Panc1 (cell line): Measurements from ENCODE around the gene GTF2A1L.
"Not testable (repeated sequence)": the region's sequence is repeated elsewhere in the genome, so short reads cannot be mapped to it uniquely, and the experiment has no call there.

Source experiments
- CTCF ChIP-seq: fragments of 450-650 bp; IDR thresholded peaks from 2 replicates; pipeline ENCODE4 v1.5.1; 2017; ENCODE audit warnings: mild to moderate bottlenecking
- REST ChIP-seq, 2 experiments: IDR thresholded peaks; 2 replicates each; pipeline ENCODE4 v1.6.1; 2011 to 2012; ENCODE audit warnings: low read depth in 2 of 2, control low read depth in 1 of 2, low read length in 1 of 2, mild to moderate bottlenecking in 1 of 2, moderate library complexity in 1 of 2; ENCODE audit not compliant: insufficient read depth in 1 of 2

- TF ChIP-seq REST (IDR thresholded peaks at IDR 0.05; ENCODE audit: insufficient read depth in 1 of 2, low read depth in 2 of 2, low read length in 1 of 2); CTCF: not testable (repeated sequence)
These were observed 3.1 kb upstream of the GTF2A1L start for GRCh38 chr2:48614581-48614980.
